ENCODE results near the gene PSME3. TPM values are rescaled to one million over a fixed set of nuclear protein-coding genes. Genes with fewer than 3 reads are reported as not detected.

Gene PSME3
- total and polyA plus RNA-seq, 4 donors = 25.0 to 55.3 (median 39.8) TPM

DNA sequence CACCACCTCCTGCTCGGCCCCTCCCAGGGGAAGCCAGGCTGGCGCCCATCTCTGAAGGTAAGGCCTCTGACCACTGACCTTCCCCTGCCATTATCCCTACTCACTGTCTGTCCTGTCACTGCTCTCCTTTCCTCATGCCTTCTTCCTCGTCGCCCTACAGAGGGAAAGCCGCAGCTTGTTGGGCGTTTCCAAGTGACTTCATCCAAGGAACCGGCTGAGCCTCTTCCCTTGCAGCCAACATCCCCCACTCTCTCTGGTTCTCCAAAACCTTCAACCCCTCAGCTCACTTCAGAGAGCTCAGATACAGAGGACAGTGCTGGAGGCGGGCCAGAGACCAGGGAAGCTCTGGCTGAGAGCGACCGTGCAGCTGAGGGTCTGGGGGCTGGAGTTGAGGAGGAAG is 37.7 kb upstream of the PSME3 start:
- no peak overlapping the region for H3K4me3 ChIP-seq (ENCODE audit: low read depth in 1 of 3, low read length in 3 of 3)
- H3K9me3 ChIP-seq (ENCODE audit: control insufficient read depth in 4 of 4, low read length in 3 of 4) = no peaks in the 10 kb centered on the region
- DNase-seq (ENCODE audit: low spot score) = no peak
- H3K4me1 ChIP-seq (ENCODE audit: control insufficient read depth in 4 of 4, insufficient read depth in 4 of 4, low read length in 3 of 4) = peaks cover 7 to 29% (median 18%) of the 10 kb centered on the region in 4 donors
- peaks cover 0 to 2% (median under 1%) of the 10 kb centered on the region in 4 donors for H3K36me3 ChIP-seq (ENCODE audit: control insufficient read depth in 4 of 4, insufficient read depth in 3 of 4, low read depth in 1 of 4, low read length in 3 of 4)
- TF ChIP-seq JUND (IDR thresholded peaks at IDR 0.05) (no peak), TAF1 (conservative IDR thresholded peaks at IDR 0.05) (no peak), YY1 (IDR thresholded peaks at IDR 0.05) (no peak), FOXA1 (IDR thresholded peaks at IDR 0.05) (no peak), RXRA (IDR thresholded peaks at IDR 0.05) (no peak), FOXA2 (IDR thresholded peaks at IDR 0.05) (no peak), HNF4A (conservative IDR thresholded peaks at IDR 0.05) (no peak), NR2F2 (IDR thresholded peaks at IDR 0.05) (no peak), EGR1 (IDR thresholded peaks at IDR 0.05; ENCODE audit: low read depth in 2 of 2) (no peak), SP1 (IDR thresholded peaks at IDR 0.05) (no peak), GABPA (IDR thresholded peaks at IDR 0.05 in 1 of 2, conservative IDR thresholded peaks at IDR 0.05 in 1 of 2) (no peak)
- TF ChIP-seq, protein P1, sequence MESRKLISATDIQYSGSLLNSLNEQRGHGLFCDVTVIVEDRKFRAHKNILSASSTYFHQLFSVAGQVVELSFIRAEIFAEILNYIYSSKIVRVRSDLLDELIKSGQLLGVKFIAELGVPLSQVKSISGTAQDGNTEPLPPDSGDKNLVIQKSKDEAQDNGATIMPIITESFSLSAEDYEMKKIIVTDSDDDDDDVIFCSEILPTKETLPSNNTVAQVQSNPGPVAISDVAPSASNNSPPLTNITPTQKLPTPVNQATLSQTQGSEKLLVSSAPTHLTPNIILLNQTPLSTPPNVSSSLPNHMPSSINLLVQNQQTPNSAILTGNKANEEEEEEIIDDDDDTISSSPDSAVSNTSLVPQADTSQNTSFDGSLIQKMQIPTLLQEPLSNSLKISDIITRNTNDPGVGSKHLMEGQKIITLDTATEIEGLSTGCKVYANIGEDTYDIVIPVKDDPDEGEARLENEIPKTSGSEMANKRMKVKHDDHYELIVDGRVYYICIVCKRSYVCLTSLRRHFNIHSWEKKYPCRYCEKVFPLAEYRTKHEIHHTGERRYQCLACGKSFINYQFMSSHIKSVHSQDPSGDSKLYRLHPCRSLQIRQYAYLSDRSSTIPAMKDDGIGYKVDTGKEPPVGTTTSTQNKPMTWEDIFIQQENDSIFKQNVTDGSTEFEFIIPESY (IDR thresholded peaks at IDR 0.05) = no peak
- TF ChIP-seq, protein P2, sequence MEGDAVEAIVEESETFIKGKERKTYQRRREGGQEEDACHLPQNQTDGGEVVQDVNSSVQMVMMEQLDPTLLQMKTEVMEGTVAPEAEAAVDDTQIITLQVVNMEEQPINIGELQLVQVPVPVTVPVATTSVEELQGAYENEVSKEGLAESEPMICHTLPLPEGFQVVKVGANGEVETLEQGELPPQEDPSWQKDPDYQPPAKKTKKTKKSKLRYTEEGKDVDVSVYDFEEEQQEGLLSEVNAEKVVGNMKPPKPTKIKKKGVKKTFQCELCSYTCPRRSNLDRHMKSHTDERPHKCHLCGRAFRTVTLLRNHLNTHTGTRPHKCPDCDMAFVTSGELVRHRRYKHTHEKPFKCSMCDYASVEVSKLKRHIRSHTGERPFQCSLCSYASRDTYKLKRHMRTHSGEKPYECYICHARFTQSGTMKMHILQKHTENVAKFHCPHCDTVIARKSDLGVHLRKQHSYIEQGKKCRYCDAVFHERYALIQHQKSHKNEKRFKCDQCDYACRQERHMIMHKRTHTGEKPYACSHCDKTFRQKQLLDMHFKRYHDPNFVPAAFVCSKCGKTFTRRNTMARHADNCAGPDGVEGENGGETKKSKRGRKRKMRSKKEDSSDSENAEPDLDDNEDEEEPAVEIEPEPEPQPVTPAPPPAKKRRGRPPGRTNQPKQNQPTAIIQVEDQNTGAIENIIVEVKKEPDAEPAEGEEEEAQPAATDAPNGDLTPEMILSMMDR (IDR thresholded peaks at IDR 0.05; ENCODE audit: low read depth, low read length, missing input control) = no peak
- TF ChIP-seq, protein P3, sequence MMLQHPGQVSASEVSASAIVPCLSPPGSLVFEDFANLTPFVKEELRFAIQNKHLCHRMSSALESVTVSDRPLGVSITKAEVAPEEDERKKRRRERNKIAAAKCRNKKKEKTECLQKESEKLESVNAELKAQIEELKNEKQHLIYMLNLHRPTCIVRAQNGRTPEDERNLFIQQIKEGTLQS (IDR thresholded peaks at IDR 0.05) = no peak
- TF ChIP-seq, protein P4, sequence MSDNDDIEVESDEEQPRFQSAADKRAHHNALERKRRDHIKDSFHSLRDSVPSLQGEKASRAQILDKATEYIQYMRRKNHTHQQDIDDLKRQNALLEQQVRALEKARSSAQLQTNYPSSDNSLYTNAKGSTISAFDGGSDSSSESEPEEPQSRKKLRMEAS (IDR thresholded peaks at IDR 0.05) = no peak
- H3K9ac ChIP-seq (ENCODE audit: low read depth in 1 of 2, low read length in 2 of 2) = no peak overlapping the region
- no peak overlapping the region for H3K27ac ChIP-seq (ENCODE audit: low read depth in 1 of 2, low read length in 2 of 2)
- H3K27me3 ChIP-seq (ENCODE audit: control insufficient read depth in 4 of 4, insufficient read depth in 4 of 4, low read length in 3 of 4) = no peaks in the 10 kb centered on the region
- WGBS = 91% methylated on average over 10 of the region's 10 CpGs

DNA sequence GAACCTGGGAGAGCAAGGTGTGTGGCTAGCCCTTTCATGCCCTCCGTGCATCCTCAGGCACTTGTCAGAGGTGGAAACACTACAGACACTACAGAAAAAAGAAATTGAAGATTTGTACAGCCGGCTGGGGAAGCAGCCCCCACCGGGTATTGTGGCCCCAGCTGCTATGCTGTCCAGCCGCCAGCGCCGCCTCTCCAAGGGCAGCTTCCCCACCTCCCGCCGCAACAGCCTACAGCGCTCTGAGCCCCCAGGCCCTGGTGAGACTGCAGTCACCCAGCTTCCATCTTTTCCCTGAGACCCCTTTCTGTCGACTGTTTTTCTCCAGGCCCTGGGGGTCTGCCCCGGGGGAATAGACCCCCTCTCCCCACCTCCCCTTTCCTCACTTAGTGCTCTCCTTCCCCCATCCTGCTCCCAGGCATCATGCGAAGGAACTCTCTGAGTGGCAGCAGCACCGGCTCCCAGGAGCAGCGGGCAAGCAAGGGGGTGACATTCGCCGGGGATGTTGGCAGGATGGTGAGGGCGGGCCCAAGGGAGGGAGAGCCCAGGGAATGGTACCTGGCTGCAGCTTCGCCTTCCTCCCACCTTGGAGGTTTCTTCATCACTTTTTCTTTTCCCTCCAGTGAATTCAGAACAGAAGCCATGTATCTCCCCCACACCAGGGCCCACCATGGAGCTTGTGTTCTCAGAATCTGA is 37.0 kb upstream of the PSME3 start:
- Histone ChIP-seq H3K27ac (ENCODE audit: low read depth in 1 of 2, low read length in 2 of 2) (no peak overlapping the region), H3K4me1 (ENCODE audit: control insufficient read depth in 4 of 4, insufficient read depth in 4 of 4, low read length in 3 of 4) (peaks cover 7 to 29% (median 18%) of the 10 kb centered on the region in 4 donors), H3K9ac (ENCODE audit: low read depth in 1 of 2, low read length in 2 of 2) (no peak overlapping the region), H3K27me3 (ENCODE audit: control insufficient read depth in 4 of 4, insufficient read depth in 4 of 4, low read length in 3 of 4) (no peaks in the 10 kb centered on the region), H3K36me3 (ENCODE audit: control insufficient read depth in 4 of 4, insufficient read depth in 3 of 4, low read depth in 1 of 4, low read length in 3 of 4) (peaks cover 0 to 2% (median under 1%) of the 10 kb centered on the region in 4 donors), H3K9me3 (ENCODE audit: control insufficient read depth in 4 of 4, low read length in 3 of 4) (no peaks in the 10 kb centered on the region), H3K4me3 (ENCODE audit: low read depth in 1 of 3, low read length in 3 of 3) (no peak overlapping the region)
- TF ChIP-seq HNF4A (conservative IDR thresholded peaks at IDR 0.05) = no peak
- TF ChIP-seq, protein P2 (IDR thresholded peaks at IDR 0.05; ENCODE audit: low read depth, low read length, missing input control) = no peak
- TF ChIP-seq EGR1 (IDR thresholded peaks at IDR 0.05; ENCODE audit: low read depth in 2 of 2) = no peak
- no peak for TF ChIP-seq SP1 (IDR thresholded peaks at IDR 0.05)
- TF ChIP-seq, protein P5, sequence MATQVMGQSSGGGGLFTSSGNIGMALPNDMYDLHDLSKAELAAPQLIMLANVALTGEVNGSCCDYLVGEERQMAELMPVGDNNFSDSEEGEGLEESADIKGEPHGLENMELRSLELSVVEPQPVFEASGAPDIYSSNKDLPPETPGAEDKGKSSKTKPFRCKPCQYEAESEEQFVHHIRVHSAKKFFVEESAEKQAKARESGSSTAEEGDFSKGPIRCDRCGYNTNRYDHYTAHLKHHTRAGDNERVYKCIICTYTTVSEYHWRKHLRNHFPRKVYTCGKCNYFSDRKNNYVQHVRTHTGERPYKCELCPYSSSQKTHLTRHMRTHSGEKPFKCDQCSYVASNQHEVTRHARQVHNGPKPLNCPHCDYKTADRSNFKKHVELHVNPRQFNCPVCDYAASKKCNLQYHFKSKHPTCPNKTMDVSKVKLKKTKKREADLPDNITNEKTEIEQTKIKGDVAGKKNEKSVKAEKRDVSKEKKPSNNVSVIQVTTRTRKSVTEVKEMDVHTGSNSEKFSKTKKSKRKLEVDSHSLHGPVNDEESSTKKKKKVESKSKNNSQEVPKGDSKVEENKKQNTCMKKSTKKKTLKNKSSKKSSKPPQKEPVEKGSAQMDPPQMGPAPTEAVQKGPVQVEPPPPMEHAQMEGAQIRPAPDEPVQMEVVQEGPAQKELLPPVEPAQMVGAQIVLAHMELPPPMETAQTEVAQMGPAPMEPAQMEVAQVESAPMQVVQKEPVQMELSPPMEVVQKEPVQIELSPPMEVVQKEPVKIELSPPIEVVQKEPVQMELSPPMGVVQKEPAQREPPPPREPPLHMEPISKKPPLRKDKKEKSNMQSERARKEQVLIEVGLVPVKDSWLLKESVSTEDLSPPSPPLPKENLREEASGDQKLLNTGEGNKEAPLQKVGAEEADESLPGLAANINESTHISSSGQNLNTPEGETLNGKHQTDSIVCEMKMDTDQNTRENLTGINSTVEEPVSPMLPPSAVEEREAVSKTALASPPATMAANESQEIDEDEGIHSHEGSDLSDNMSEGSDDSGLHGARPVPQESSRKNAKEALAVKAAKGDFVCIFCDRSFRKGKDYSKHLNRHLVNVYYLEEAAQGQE (IDR thresholded peaks at IDR 0.05) = no peak
- no peak for TF ChIP-seq HNF4G (IDR thresholded peaks at IDR 0.05)
- no peak for TF ChIP-seq RAD21 (IDR thresholded peaks at IDR 0.05)
- no peak for TF ChIP-seq TAF1 (conservative IDR thresholded peaks at IDR 0.05)
- TF ChIP-seq, protein P3 (IDR thresholded peaks at IDR 0.05) = no peak
- no peak for DNase-seq (ENCODE audit: low spot score)
- 93% methylated on average over 18 of the region's 18 CpGs for WGBS

Data from liver (tissue), 9 donors.